ENCODE results near the gene SNN.

SNN gene

GRCh38 chr16:11715246-11715947, 47.1 kb downstream of the SNN start:
- Histone ChIP-seq H3K9me3 (ENCODE audit: control insufficient read depth, low read length) (no peaks in the 10 kb centered on the region), H3K4me1 (ENCODE audit: control insufficient read depth, insufficient read depth, low read length, poor library complexity, severe bottlenecking) (no peaks in the 10 kb centered on the region), H3K27me3 (replicated peaks; ENCODE audit: control insufficient read depth, insufficient read depth, low read length, poor library complexity, severe bottlenecking) (no peaks in the 10 kb centered on the region), H3K36me3 (ENCODE audit: control insufficient read depth, insufficient read depth, low read length) (peaks cover 31% of the 10 kb centered on the region), H3K27ac (ENCODE audit: insufficient read depth, low read length, poor library complexity, severe bottlenecking) (no peak overlapping the region), H3K4me3 (ENCODE audit: insufficient read depth, low read depth, low read length, poor library complexity, severe bottlenecking) (no peak overlapping the region)
- DNase-seq = no peak

GRCh38 chr16:11716336-11716735, 48.1 kb downstream of the SNN start:
- Histone ChIP-seq H3K4me3 (ENCODE audit: insufficient read depth, low read depth, low read length, poor library complexity, severe bottlenecking) (no peak overlapping the region), H3K4me1 (ENCODE audit: control insufficient read depth, insufficient read depth, low read length, poor library complexity, severe bottlenecking) (no peaks in the 10 kb centered on the region), H3K27ac (ENCODE audit: insufficient read depth, low read length, poor library complexity, severe bottlenecking) (no peak overlapping the region), H3K9me3 (ENCODE audit: control insufficient read depth, low read length) (no peaks in the 10 kb centered on the region), H3K27me3 (replicated peaks; ENCODE audit: control insufficient read depth, insufficient read depth, low read length, poor library complexity, severe bottlenecking) (no peaks in the 10 kb centered on the region), H3K36me3 (ENCODE audit: control insufficient read depth, insufficient read depth, low read length) (peaks cover 37% of the 10 kb centered on the region)
- no peak for DNase-seq

- H3K27ac ChIP-seq (ENCODE audit: insufficient read depth, low read length, poor library complexity, severe bottlenecking) = no peak overlapping the region
- no peak for DNase-seq
- no peak overlapping the region for H3K4me3 ChIP-seq (ENCODE audit: insufficient read depth, low read depth, low read length, poor library complexity, severe bottlenecking)
- H3K27me3 ChIP-seq (replicated peaks; ENCODE audit: control insufficient read depth, insufficient read depth, low read length, poor library complexity, severe bottlenecking) = no peaks in the 10 kb centered on the region
- no peaks in the 10 kb centered on the region for H3K9me3 ChIP-seq (ENCODE audit: control insufficient read depth, low read length)
- no peaks in the 10 kb centered on the region for H3K4me1 ChIP-seq (ENCODE audit: control insufficient read depth, insufficient read depth, low read length, poor library complexity, severe bottlenecking)
- peaks cover 45% of the 10 kb centered on the region for H3K36me3 ChIP-seq (ENCODE audit: control insufficient read depth, insufficient read depth, low read length)
Measured at GRCh38 chr16:11717811-11718210, 49.6 kb downstream of the SNN start.

- Histone ChIP-seq H3K4me3 (ENCODE audit: insufficient read depth, low read depth, low read length, poor library complexity, severe bottlenecking) (no peak overlapping the region), H3K36me3 (ENCODE audit: control insufficient read depth, insufficient read depth, low read length) (peaks cover 46% of the 10 kb centered on the region), H3K9me3 (ENCODE audit: control insufficient read depth, low read length) (no peaks in the 10 kb centered on the region), H3K4me1 (ENCODE audit: control insufficient read depth, insufficient read depth, low read length, poor library complexity, severe bottlenecking) (no peaks in the 10 kb centered on the region), H3K27ac (ENCODE audit: insufficient read depth, low read length, poor library complexity, severe bottlenecking) (no peak overlapping the region), H3K27me3 (replicated peaks; ENCODE audit: control insufficient read depth, insufficient read depth, low read length, poor library complexity, severe bottlenecking) (no peaks in the 10 kb centered on the region)
- DNase-seq = no peak
Measured at GRCh38 chr16:11719171-11719570, 50.9 kb downstream of the SNN start.

DNA sequence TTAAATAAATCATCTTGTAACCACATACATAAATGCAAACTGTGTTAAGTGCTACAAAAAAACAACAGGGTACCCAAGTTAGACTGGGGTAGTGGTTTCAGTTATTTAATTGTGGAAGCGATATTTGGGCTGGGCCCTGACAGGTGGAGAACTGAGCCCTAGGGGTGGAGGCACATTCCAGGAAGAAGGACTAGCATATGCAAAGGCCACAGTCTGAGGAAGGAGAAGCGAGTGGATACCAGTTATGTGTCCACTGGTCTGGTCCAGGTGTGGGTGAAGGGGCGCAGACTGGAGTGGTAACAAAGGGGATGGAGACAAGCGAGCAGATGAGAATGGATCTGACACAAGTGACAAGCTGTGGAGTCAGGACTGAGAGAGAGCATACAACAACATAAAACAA, 51.5 kb downstream of the SNN start:
- peaks cover 46% of the 10 kb centered on the region for H3K36me3 ChIP-seq (ENCODE audit: control insufficient read depth, insufficient read depth, low read length)
- no peak for DNase-seq
- no peaks in the 10 kb centered on the region for H3K9me3 ChIP-seq (ENCODE audit: control insufficient read depth, low read length)
- no peak overlapping the region for H3K27ac ChIP-seq (ENCODE audit: insufficient read depth, low read length, poor library complexity, severe bottlenecking)
- H3K4me1 ChIP-seq (ENCODE audit: control insufficient read depth, insufficient read depth, low read length, poor library complexity, severe bottlenecking) = no peaks in the 10 kb centered on the region
- no peaks in the 10 kb centered on the region for H3K27me3 ChIP-seq (replicated peaks; ENCODE audit: control insufficient read depth, insufficient read depth, low read length, poor library complexity, severe bottlenecking)
- H3K4me3 ChIP-seq (ENCODE audit: insufficient read depth, low read depth, low read length, poor library complexity, severe bottlenecking) = no peak overlapping the region

- no peak overlapping the region for H3K4me3 ChIP-seq (ENCODE audit: insufficient read depth, low read depth, low read length, poor library complexity, severe bottlenecking)
- no peak overlapping the region for H3K27ac ChIP-seq (ENCODE audit: insufficient read depth, low read length, poor library complexity, severe bottlenecking)
- DNase-seq = no peak
- H3K9me3 ChIP-seq (ENCODE audit: control insufficient read depth, low read length) = no peaks in the 10 kb centered on the region
- peaks cover 51% of the 10 kb centered on the region for H3K36me3 ChIP-seq (ENCODE audit: control insufficient read depth, insufficient read depth, low read length)
- no peaks in the 10 kb centered on the region for H3K4me1 ChIP-seq (ENCODE audit: control insufficient read depth, insufficient read depth, low read length, poor library complexity, severe bottlenecking)
- H3K27me3 ChIP-seq (replicated peaks; ENCODE audit: control insufficient read depth, insufficient read depth, low read length, poor library complexity, severe bottlenecking) = no peaks in the 10 kb centered on the region
Measured at GRCh38 chr16:11721781-11722467, 53.7 kb downstream of the SNN start.

- Histone ChIP-seq H3K36me3 (ENCODE audit: control insufficient read depth, insufficient read depth, low read length) (peaks cover 51% of the 10 kb centered on the region), H3K4me3 (ENCODE audit: insufficient read depth, low read depth, low read length, poor library complexity, severe bottlenecking) (no peak overlapping the region), H3K4me1 (ENCODE audit: control insufficient read depth, insufficient read depth, low read length, poor library complexity, severe bottlenecking) (no peaks in the 10 kb centered on the region), H3K27ac (ENCODE audit: insufficient read depth, low read length, poor library complexity, severe bottlenecking) (no peak overlapping the region), H3K9me3 (ENCODE audit: control insufficient read depth, low read length) (no peaks in the 10 kb centered on the region), H3K27me3 (replicated peaks; ENCODE audit: control insufficient read depth, insufficient read depth, low read length, poor library complexity, severe bottlenecking) (no peaks in the 10 kb centered on the region)
- DNase-seq = no peak
Measured at GRCh38 chr16:11722468-11722808, 54.2 kb downstream of the SNN start.

- H3K4me1 ChIP-seq (ENCODE audit: control insufficient read depth, insufficient read depth, low read length, poor library complexity, severe bottlenecking) = peaks cover 3% of the 10 kb centered on the region
- H3K4me3 ChIP-seq (ENCODE audit: insufficient read depth, low read depth, low read length, poor library complexity, severe bottlenecking) = no peak overlapping the region
- H3K36me3 ChIP-seq (ENCODE audit: control insufficient read depth, insufficient read depth, low read length) = peaks cover 46% of the 10 kb centered on the region
- H3K9me3 ChIP-seq (ENCODE audit: control insufficient read depth, low read length) = no peaks in the 10 kb centered on the region
- H3K27me3 ChIP-seq (replicated peaks; ENCODE audit: control insufficient read depth, insufficient read depth, low read length, poor library complexity, severe bottlenecking) = no peaks in the 10 kb centered on the region
- H3K27ac ChIP-seq (ENCODE audit: insufficient read depth, low read length, poor library complexity, severe bottlenecking) = no peak overlapping the region
- no peak for DNase-seq
Measured at GRCh38 chr16:11725457-11725856, 57.2 kb downstream of the SNN start.

GRCh38 chr16:11726008-11726407, 57.8 kb downstream of the SNN start:
- H3K9me3 ChIP-seq (ENCODE audit: control insufficient read depth, low read length) = no peaks in the 10 kb centered on the region
- peaks cover 45% of the 10 kb centered on the region for H3K36me3 ChIP-seq (ENCODE audit: control insufficient read depth, insufficient read depth, low read length)
- peaks cover 3% of the 10 kb centered on the region for H3K4me1 ChIP-seq (ENCODE audit: control insufficient read depth, insufficient read depth, low read length, poor library complexity, severe bottlenecking)
- DNase-seq = no peak
- H3K4me3 ChIP-seq (ENCODE audit: insufficient read depth, low read depth, low read length, poor library complexity, severe bottlenecking) = no peak overlapping the region
- H3K27me3 ChIP-seq (replicated peaks; ENCODE audit: control insufficient read depth, insufficient read depth, low read length, poor library complexity, severe bottlenecking) = no peaks in the 10 kb centered on the region
- H3K27ac ChIP-seq (ENCODE audit: insufficient read depth, low read length, poor library complexity, severe bottlenecking) = no peak overlapping the region

DNA sequence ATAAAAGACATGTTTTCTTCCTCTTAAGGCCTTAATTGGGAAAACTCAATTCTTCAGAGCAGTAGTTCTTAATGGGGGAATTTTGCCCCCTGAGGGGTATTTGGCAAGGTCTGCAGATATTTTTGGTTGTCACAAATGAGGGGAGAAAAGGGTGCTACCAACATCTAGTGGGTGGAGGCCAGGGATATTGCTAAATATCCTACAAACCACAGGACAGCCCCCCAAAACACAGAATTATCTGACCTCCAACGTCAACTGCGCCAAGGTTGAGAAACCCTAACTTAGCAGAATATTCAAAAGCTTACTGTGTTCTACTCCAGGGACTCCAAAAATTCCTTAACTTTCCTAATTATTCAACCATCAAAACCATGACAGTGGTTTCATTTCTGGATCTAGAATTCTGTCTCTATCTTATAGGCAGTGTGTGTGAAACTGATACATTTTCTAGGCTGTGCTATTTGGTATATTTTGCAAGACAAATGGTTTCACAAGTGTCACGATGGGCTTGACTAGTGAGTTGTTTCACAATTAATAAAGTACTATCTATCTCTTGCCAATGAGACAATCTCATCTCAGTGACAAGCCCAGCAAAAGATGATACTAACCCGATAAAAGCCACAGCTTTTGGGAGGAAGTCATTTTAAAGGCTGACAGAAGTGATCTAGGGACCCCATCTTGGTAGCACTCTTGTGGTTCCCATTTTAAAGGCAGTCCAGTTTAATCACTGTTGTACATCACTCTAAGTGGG, 59.7 kb downstream of the SNN start:
- Histone ChIP-seq H3K9me3 (ENCODE audit: control insufficient read depth, low read length) (no peaks in the 10 kb centered on the region), H3K36me3 (ENCODE audit: control insufficient read depth, insufficient read depth, low read length) (peaks cover 41% of the 10 kb centered on the region), H3K27ac (ENCODE audit: insufficient read depth, low read length, poor library complexity, severe bottlenecking) (no peak overlapping the region), H3K4me3 (ENCODE audit: insufficient read depth, low read depth, low read length, poor library complexity, severe bottlenecking) (no peak overlapping the region), H3K4me1 (ENCODE audit: control insufficient read depth, insufficient read depth, low read length, poor library complexity, severe bottlenecking) (peaks cover 3% of the 10 kb centered on the region), H3K27me3 (replicated peaks; ENCODE audit: control insufficient read depth, insufficient read depth, low read length, poor library complexity, severe bottlenecking) (no peaks in the 10 kb centered on the region)
- no peak for DNase-seq
